Measurements from ENCODE around the gene EPHB4.
"Not testable (repeated sequence)": the region's sequence is repeated elsewhere in the genome, so short reads cannot be mapped to it uniquely, and the experiment has no call there.

The EPHB4 gene

GRCh38 chr7:100789055-100789454 lies 38.3 kb downstream of the EPHB4 start:
- DNase-seq (ENCODE audit: low spot score): no peak

- no peak for DNase-seq (ENCODE audit: low spot score)
These were observed 41.0 kb downstream of the EPHB4 start for GRCh38 chr7:100786323-100786722.

- DNase-seq (ENCODE audit: low spot score): no peak
These were observed 41.4 kb downstream of the EPHB4 start for GRCh38 chr7:100785878-100786277.

- DNase-seq (ENCODE audit: low spot score): no peak
These were observed 43.5 kb downstream of the EPHB4 start for GRCh38 chr7:100783804-100784203.

- no peak for DNase-seq (ENCODE audit: low spot score)
These were observed 46.1 kb downstream of the EPHB4 start for GRCh38 chr7:100781255-100781654.

- DNase-seq (ENCODE audit: low spot score): no peak
These were observed 48.0 kb downstream of the EPHB4 start for GRCh38 chr7:100779359-100779758.

GRCh38 chr7:100778061-100778621 lies 49.2 kb downstream of the EPHB4 start:
- no peak for DNase-seq (ENCODE audit: low spot score)

- DNase-seq (ENCODE audit: low spot score): no peak
These were observed 53.8 kb downstream of the EPHB4 start for GRCh38 chr7:100773491-100773890.

- DNase-seq (ENCODE audit: low spot score): no peak
These were observed 58.5 kb downstream of the EPHB4 start for GRCh38 chr7:100768784-100769183.

- DNase-seq (ENCODE audit: low spot score): no peak
These were observed 62.1 kb downstream of the EPHB4 start for GRCh38 chr7:100765250-100765649.

- DNase-seq (ENCODE audit: low spot score): no peak
These were observed 62.5 kb downstream of the EPHB4 start for GRCh38 chr7:100764841-100765240.

GRCh38 chr7:100763556-100764140 lies 63.7 kb downstream of the EPHB4 start:
- DNase-seq (ENCODE audit: low spot score): no peak

GRCh38 chr7:100762841-100763240 lies 64.5 kb downstream of the EPHB4 start:
- DNase-seq (ENCODE audit: low spot score): not testable (repeated sequence)

- DNase-seq (ENCODE audit: low spot score): no peak
These were observed 67.8 kb downstream of the EPHB4 start for GRCh38 chr7:100759357-100760171.

- no peak for DNase-seq (ENCODE audit: low spot score)
These were observed 73.6 kb downstream of the EPHB4 start for GRCh38 chr7:100753750-100754149.

GRCh38 chr7:100752994-100753393 lies 74.3 kb downstream of the EPHB4 start:
- DNase-seq (ENCODE audit: low spot score): peak; percentile 18
